GM21737 (cell line): ENCODE measurements around the gene PDE7B.

Experiments used
- ATAC-seq: cut with Tn5 transposase; IDR thresholded peaks from one replicate; pipeline ENCODE4 v1.9.1; 2021; ENCODE audit warnings: mild to moderate bottlenecking, moderate library complexity; ENCODE audit not compliant: unreplicated experiment

Gene PDE7B

GRCh38 chr6:136061701-136062100 is 210.2 kb downstream of the PDE7B start:
- no peak for ATAC-seq

GRCh38 chr6:136063096-136063495 is 211.6 kb downstream of the PDE7B start:
- ATAC-seq, result no peak

GRCh38 chr6:136066005-136066404 is 214.5 kb downstream of the PDE7B start:
- ATAC-seq, result no peak

- no peak for ATAC-seq
Measured at GRCh38 chr6:136067731-136068341, 216.3 kb downstream of the PDE7B start.

- ATAC-seq, result no peak
Measured at GRCh38 chr6:136069119-136069518, 217.6 kb downstream of the PDE7B start.

GRCh38 chr6:136070815-136071214 is 219.3 kb downstream of the PDE7B start:
- no peak for ATAC-seq

- ATAC-seq, result no peak
Measured at GRCh38 chr6:136072691-136073090, 221.2 kb downstream of the PDE7B start.

- ATAC-seq, result no peak
Measured at GRCh38 chr6:136073216-136073615, 221.7 kb downstream of the PDE7B start.

GRCh38 chr6:136076496-136076895 is 225.0 kb downstream of the PDE7B start:
- ATAC-seq, result no peak

- no peak for ATAC-seq
Measured at GRCh38 chr6:136077834-136078576, 226.5 kb downstream of the PDE7B start.

GRCh38 chr6:136079701-136080565 is 228.4 kb downstream of the PDE7B start:
- no peak for ATAC-seq

GRCh38 chr6:136083540-136083939 is 232.0 kb downstream of the PDE7B start:
- ATAC-seq, result no peak

- no peak for ATAC-seq
Measured at GRCh38 chr6:136084403-136084802, 232.9 kb downstream of the PDE7B start.

- ATAC-seq, result no peak
Measured at GRCh38 chr6:136085370-136086115, 234.0 kb downstream of the PDE7B start.

GRCh38 chr6:136086686-136087085 is 235.2 kb downstream of the PDE7B start:
- no peak for ATAC-seq

- ATAC-seq, result no peak
Measured at GRCh38 chr6:136087986-136088385, 236.5 kb downstream of the PDE7B start.

GRCh38 chr6:136088693-136089092 is 237.2 kb downstream of the PDE7B start:
- no peak for ATAC-seq

- no peak for ATAC-seq
Measured at GRCh38 chr6:136089876-136090275, 238.4 kb downstream of the PDE7B start.

- ATAC-seq, result no peak
Measured at GRCh38 chr6:136090929-136091328, 239.4 kb downstream of the PDE7B start.

GRCh38 chr6:136092897-136093296 is 241.4 kb downstream of the PDE7B start:
- ATAC-seq, result no peak

- ATAC-seq, result no peak
Measured at GRCh38 chr6:136093835-136094234, 242.3 kb downstream of the PDE7B start.
